NOMO-1 treated with DMSO at 0.1 percent for 48 hours (cell line): ENCODE results near the gene GSPT1.
"Not testable (repeated sequence)": the region's sequence is repeated elsewhere in the genome, so short reads cannot be mapped to it uniquely, and the experiment has no call there.

Experiments used
- DNase-seq: peaks from one replicate; lab custom pipeline; 2025; ENCODE audit not compliant: unreplicated experiment; lab: John Stamatoyannopoulos, UW

The GSPT1 gene

GRCh38 chr16:11915644-11916523 is at the start of gene GSPT1:
TSS of gene GSPT1 (minus strand) at chr16:11915956. CDS start at chr16:11915720, 236 bp downstream.
- DNase-seq, result peak; percentile 98

DNA sequence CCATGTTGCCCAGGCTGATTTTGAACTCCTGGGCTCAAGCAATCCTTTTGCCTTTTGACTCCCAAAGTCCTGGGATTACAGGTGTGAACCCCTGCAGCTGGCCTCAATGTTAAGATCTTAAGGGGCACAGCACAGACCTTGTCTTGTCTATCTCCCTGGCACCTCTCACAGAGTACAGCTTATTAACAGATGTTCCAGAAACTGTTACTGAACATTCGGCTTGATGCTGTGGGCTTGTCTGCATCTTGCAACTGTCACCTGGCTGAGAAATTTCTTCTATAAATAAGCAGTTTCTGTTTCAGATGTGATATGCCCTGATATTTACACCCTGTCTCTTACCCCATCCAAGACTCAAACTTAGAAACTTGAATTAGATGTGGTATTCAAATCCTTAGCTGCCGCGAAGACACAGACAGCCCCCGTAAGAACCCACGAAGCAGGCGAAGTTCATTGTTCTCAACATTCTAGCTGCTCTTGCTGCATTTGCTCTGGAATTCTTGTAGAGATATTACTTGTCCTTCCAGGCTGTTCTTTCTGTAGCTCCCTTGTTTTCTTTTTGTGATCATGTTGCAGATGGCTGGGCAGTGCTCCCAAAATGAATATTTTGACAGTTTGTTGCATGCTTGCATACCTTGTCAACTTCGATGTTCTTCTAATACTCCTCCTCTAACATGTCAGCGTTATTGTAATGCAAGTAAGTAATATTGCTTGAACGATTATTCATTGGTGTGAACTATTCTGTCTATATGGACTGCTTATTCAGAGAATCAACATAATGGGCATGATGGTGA is 49.2 kb upstream of the GSPT1 start, which contains the start of gene TNFRSF17:
Gene TNFRSF17, plus strand, starts transcription at position 450 of the 791 bp plus-strand sequence. Its CDS starts 115 bp downstream, at position 565.
- DNase-seq, result no peak

GRCh38 chr16:11963706-11964105 is 48.0 kb upstream of the GSPT1 start:
- no peak for DNase-seq

- not testable (repeated sequence) for DNase-seq
These were observed 47.2 kb upstream of the GSPT1 start for GRCh38 chr16:11962978-11963377.

GRCh38 chr16:11962457-11962856 is 46.7 kb upstream of the GSPT1 start:
- peak; percentile 71 for DNase-seq

GRCh38 chr16:11957591-11958395 is 42.0 kb upstream of the GSPT1 start:
- no peak for DNase-seq

GRCh38 chr16:11956558-11956957 is 40.8 kb upstream of the GSPT1 start:
- no peak for DNase-seq

GRCh38 chr16:11955713-11956123 is 40.0 kb upstream of the GSPT1 start:
- no peak for DNase-seq

DNA sequence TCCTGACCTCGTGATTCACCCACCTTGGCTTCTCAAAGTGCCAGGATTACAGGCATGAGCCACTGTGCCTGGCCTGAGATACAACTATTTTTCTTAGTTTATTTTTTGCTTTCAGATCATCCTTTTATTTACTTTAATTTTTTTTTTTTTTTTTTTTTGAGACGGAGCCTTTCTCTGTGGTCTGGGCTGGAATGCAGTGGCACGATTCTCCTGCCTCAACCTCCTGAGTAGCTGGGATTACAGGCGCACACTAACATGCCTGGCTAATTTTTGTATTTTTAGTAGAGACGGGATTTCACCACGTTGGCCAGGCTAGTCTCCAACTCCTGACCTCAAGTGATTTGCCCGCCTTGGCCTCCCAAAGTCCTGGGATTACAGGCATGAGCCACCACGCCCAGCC is 37.8 kb upstream of the GSPT1 start:
- not testable (repeated sequence) for DNase-seq

GRCh38 chr16:11950388-11950787 is 34.6 kb upstream of the GSPT1 start:
- DNase-seq, result no peak

DNA sequence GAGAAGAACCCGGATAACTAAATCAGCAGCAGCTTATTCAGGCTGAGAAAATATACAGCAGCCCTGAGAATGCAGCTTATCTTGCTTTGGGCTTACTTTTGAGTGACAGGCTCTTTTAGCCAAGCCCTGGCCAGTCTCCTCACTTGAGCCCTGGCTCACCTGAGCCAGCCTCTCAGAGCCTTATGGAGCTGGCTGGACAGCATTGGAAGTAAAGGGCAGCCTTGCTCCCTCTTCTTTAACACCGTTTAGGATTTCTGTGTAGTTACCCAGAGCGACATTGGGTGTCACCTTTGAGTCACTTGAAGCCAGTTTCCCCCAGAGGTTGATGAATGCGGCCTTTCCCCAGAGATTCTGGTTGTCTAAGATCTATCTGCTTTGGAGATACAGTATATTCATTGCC is 33.8 kb upstream of the GSPT1 start:
- peak; percentile 44 for DNase-seq

GRCh38 chr16:11948819-11949218 is 33.1 kb upstream of the GSPT1 start:
- no peak for DNase-seq

DNA sequence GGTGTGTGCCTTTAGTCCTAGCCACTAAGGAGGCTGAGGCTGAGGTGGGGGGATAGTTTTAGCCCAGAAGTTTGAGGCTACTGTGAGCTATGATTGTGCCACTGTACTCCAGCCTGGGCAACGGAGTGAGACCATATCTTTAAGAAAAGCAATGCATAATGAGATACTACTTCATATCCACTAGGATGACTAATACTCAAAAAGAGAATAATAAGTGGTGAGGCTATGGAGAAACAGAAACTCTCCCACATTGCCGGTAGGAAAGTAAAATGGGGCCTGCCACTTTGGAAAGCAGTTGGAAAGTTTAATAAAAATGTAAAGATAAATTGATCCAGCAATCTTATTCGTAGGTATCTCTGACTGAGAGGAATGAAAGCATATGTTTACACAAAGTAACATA is 30.7 kb upstream of the GSPT1 start:
- DNase-seq, result no peak

DNA sequence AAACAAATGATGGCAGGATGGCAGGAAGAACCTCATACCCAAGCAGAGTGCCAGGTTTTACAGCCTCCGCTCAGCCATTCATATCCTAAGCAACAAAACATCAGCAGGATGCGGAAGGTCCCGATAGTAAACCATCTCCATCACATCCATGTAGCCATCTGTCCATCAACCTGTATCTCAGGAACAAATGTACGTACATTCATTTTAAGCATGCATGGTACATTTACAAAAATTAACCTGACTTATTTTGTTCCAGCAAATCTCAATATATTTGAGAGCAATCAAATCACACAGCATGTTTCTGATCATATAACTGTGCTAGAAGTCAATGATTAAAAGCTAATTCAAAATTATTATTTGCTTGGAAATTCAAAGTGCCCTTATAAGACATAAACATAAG is 26.2 kb upstream of the GSPT1 start, which contains the start of gene NPIPB2:
Gene NPIPB2, minus strand, starts transcription at position 101 of the 400 bp plus-strand sequence. Its CDS starts 0 bp downstream, at position 101.
- not testable (repeated sequence) for DNase-seq

GRCh38 chr16:11927350-11927749 is 11.6 kb upstream of the GSPT1 start:
- not testable (repeated sequence) for DNase-seq

GRCh38 chr16:11924046-11924445 is 8.3 kb upstream of the GSPT1 start:
- not testable (repeated sequence) for DNase-seq

DNA sequence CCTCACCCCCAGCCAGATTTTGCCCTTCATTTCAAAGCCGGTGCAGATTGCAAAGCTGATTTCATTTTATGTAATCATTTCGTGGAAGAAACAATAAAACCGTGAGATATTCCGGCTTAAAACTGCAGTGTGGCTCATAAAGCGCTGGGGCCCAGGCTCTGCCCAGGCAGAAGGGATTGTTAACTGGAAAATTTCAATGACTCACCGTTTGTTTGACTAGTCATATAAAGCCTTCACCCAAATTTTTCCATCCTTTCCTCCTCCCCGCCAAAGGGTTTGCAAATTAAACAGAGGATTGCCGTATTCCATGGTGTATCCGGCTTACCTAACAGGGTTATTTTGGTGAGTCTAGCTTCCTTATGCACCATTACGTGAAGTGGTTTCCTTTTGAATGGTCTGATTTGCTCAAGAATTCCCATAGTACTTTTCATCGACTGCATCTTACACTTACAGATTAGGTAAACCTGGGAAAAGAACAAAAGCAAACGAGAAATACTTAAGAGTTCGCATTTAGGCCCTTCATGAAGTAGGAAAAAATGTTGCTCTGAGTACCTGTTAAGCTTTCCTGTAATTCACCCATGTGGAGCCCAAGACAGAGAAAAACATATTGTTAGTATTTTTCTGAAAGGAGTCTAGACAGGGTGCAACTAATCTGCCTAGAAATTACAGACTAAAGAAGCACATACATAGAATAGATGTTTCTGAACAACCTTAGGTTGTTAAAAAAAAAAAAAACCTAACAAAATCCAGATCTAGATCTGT is 949 bp upstream of the GSPT1 start:
- no peak for DNase-seq

- no peak for DNase-seq
These were observed 577 bp downstream of the GSPT1 start for GRCh38 chr16:11915114-11915643.

GRCh38 chr16:11914210-11915113 is 1.3 kb downstream of the GSPT1 start:
- peak; percentile 16 for DNase-seq
